NCI-H2107 treated with DMSO at 0.1 percent for 48 hours (cell line): Measurements from ENCODE around the gene C1orf21.
"Not testable (repeated sequence)": the region's sequence is repeated elsewhere in the genome, so short reads cannot be mapped to it uniquely, and the experiment has no call there.

Experiments used
- DNase-seq: peaks from one replicate; lab custom pipeline; 2025; ENCODE audit not compliant: unreplicated experiment; lab: John Stamatoyannopoulos, UW

C1orf21 gene

GRCh38 chr1:184595596-184595995 lies 208.8 kb downstream of the C1orf21 start:
- DNase-seq, result no peak

- no peak for DNase-seq
These were observed 210.3 kb downstream of the C1orf21 start for GRCh38 chr1:184596950-184597645.

GRCh38 chr1:184597650-184598357 lies 211.0 kb downstream of the C1orf21 start:
- DNase-seq, result no peak

GRCh38 chr1:184598403-184599193 lies 211.8 kb downstream of the C1orf21 start:
- DNase-seq, result no peak

- DNase-seq, result no peak
These were observed 217.5 kb downstream of the C1orf21 start for GRCh38 chr1:184604152-184604900.

GRCh38 chr1:184605941-184606340 lies 219.1 kb downstream of the C1orf21 start:
- DNase-seq, result no peak

- DNase-seq, result no peak
These were observed 220.0 kb downstream of the C1orf21 start for GRCh38 chr1:184606786-184607185.

- DNase-seq, result no peak
These were observed 221.8 kb downstream of the C1orf21 start for GRCh38 chr1:184608581-184608980.

- DNase-seq, result no peak
These were observed 222.2 kb downstream of the C1orf21 start for GRCh38 chr1:184608990-184609389.

- DNase-seq, result peak; percentile 62
These were observed 224.2 kb downstream of the C1orf21 start for GRCh38 chr1:184610876-184611595.

- DNase-seq, result not testable (repeated sequence)
These were observed 225.4 kb downstream of the C1orf21 start for GRCh38 chr1:184612229-184612628.

- DNase-seq, result no peak
These were observed 227.8 kb downstream of the C1orf21 start for GRCh38 chr1:184614667-184615066.

GRCh38 chr1:184615301-184615700 lies 228.5 kb downstream of the C1orf21 start:
- no peak for DNase-seq

- no peak for DNase-seq
These were observed 229.7 kb downstream of the C1orf21 start for GRCh38 chr1:184616504-184616903.

GRCh38 chr1:184617433-184618029 lies 230.7 kb downstream of the C1orf21 start:
- no peak for DNase-seq

GRCh38 chr1:184618851-184619250 lies 232.0 kb downstream of the C1orf21 start:
- no peak for DNase-seq

GRCh38 chr1:184620469-184620868 lies 233.6 kb downstream of the C1orf21 start:
- DNase-seq, result no peak

GRCh38 chr1:184621260-184621659 lies 234.4 kb downstream of the C1orf21 start:
- DNase-seq, result no peak

- DNase-seq, result no peak
These were observed 235.5 kb downstream of the C1orf21 start for GRCh38 chr1:184622136-184622823.
